Nephron (organoid): ENCODE measurements around the gene PSMD2.
A peak's percentile ranks its signal among the peaks of the same experiment; 100 is the strongest.

Experiments used
- H3K27ac Mint-ChIP-seq, 3 experiments: 2 replicates each; pipeline ENCODE4 v1.8.0; 2020; ENCODE audit warnings: mixed read lengths in 3 of 3, mild to moderate bottlenecking in 2 of 3, moderate library complexity in 1 of 3
- H3K27me3 Mint-ChIP-seq: 2 replicates; pipeline ENCODE4 v1.8.0; 2021; ENCODE audit warnings: low read depth, mild to moderate bottlenecking, moderate library complexity, mixed read lengths
- H3K36me3 Mint-ChIP-seq: 2 replicates; pipeline ENCODE4 v1.8.0; 2020; ENCODE audit warnings: low read depth, mixed read lengths
- H3K4me1 Mint-ChIP-seq: 2 replicates; pipeline ENCODE4 v1.8.0; 2020; ENCODE audit warnings: mixed read lengths
- H3K4me3 Mint-ChIP-seq, 3 experiments: 2 replicates each; pipeline ENCODE4 v1.8.0; 2020; ENCODE audit warnings: mild to moderate bottlenecking in 3 of 3, mixed read lengths in 3 of 3, moderate library complexity in 2 of 3
- H3K9me3 Mint-ChIP-seq: 2 replicates; pipeline ENCODE4 v1.8.0; 2020; ENCODE audit warnings: mixed read lengths
- CTCF ChIP-seq, 3 experiments: fragments of 200-600 bp; sonication (generic); IDR thresholded peaks; one replicate each; pipeline ENCODE4 v1.5.0; 2021; ENCODE audit warnings: antibody characterized with exemption in 3 of 3; ENCODE audit not compliant: unreplicated experiment in 3 of 3

The PSMD2 gene

GRCh38 chr3:184300378-184300720 is 1.3 kb downstream of the PSMD2 start:
- Mint-ChIP-seq H3K4me1 (peaks cover 14% of the 10 kb centered on the region), H3K36me3 (peaks cover 47% of the 10 kb centered on the region), H3K27me3 (peaks cover 7% of the 10 kb centered on the region), H3K4me3 (peak overlapping the region; percentile 99), H3K27ac (peak overlapping the region in 2 of 3 experiments; percentile 67 to 92), H3K9me3 (no peaks in the 10 kb centered on the region)
- no peak for TF ChIP-seq CTCF (IDR thresholded peaks at IDR 0.05; ENCODE audit: unreplicated experiment in 3 of 3)

GRCh38 chr3:184305577-184305976 is 6.5 kb downstream of the PSMD2 start:
- no peak overlapping the region for H3K4me3 Mint-ChIP-seq
- no peaks in the 10 kb centered on the region for H3K9me3 Mint-ChIP-seq
- H3K4me1 Mint-ChIP-seq = peaks cover 3% of the 10 kb centered on the region
- peak; percentile 29 to 47 (median 35) for TF ChIP-seq CTCF (IDR thresholded peaks at IDR 0.05; ENCODE audit: unreplicated experiment in 3 of 3)
- H3K27ac Mint-ChIP-seq = no peak overlapping the region
- H3K36me3 Mint-ChIP-seq = peaks cover 85% of the 10 kb centered on the region
- no peaks in the 10 kb centered on the region for H3K27me3 Mint-ChIP-seq

GRCh38 chr3:184306341-184306972 is 7.4 kb downstream of the PSMD2 start:
- no peak overlapping the region for H3K4me3 Mint-ChIP-seq
- H3K27ac Mint-ChIP-seq = no peak overlapping the region
- H3K4me1 Mint-ChIP-seq = no peaks in the 10 kb centered on the region
- no peaks in the 10 kb centered on the region for H3K27me3 Mint-ChIP-seq
- H3K9me3 Mint-ChIP-seq = no peaks in the 10 kb centered on the region
- TF ChIP-seq CTCF (IDR thresholded peaks at IDR 0.05; ENCODE audit: unreplicated experiment in 3 of 3) = no peak
- peaks cover 80% of the 10 kb centered on the region for H3K36me3 Mint-ChIP-seq

GRCh38 chr3:184307915-184308314 is 8.9 kb downstream of the PSMD2 start:
- no peak overlapping the region for H3K4me3 Mint-ChIP-seq
- H3K27me3 Mint-ChIP-seq = no peaks in the 10 kb centered on the region
- no peaks in the 10 kb centered on the region for H3K9me3 Mint-ChIP-seq
- no peak for TF ChIP-seq CTCF (IDR thresholded peaks at IDR 0.05; ENCODE audit: unreplicated experiment in 3 of 3)
- peaks cover 65% of the 10 kb centered on the region for H3K36me3 Mint-ChIP-seq
- no peak overlapping the region for H3K27ac Mint-ChIP-seq
- no peaks in the 10 kb centered on the region for H3K4me1 Mint-ChIP-seq

GRCh38 chr3:184308744-184309143 is 9.7 kb downstream of the PSMD2 start:
- Mint-ChIP-seq H3K27ac (no peak overlapping the region), H3K9me3 (no peaks in the 10 kb centered on the region), H3K4me1 (no peaks in the 10 kb centered on the region), H3K27me3 (no peaks in the 10 kb centered on the region), H3K36me3 (peaks cover 57% of the 10 kb centered on the region), H3K4me3 (no peak overlapping the region)
- no peak for TF ChIP-seq CTCF (IDR thresholded peaks at IDR 0.05; ENCODE audit: unreplicated experiment in 3 of 3)

- H3K4me1 Mint-ChIP-seq = peaks cover 6% of the 10 kb centered on the region
Observed at GRCh38 chr3:184311633-184312032, 12.6 kb downstream of the PSMD2 start.

More at GRCh38 chr3:184311633-184312032, 12.6 kb downstream of the PSMD2 start:
- H3K9me3 Mint-ChIP-seq = no peaks in the 10 kb centered on the region
- H3K36me3 Mint-ChIP-seq = peaks cover 33% of the 10 kb centered on the region
- peak overlapping the region; percentile 61 to 67 (median 64) for H3K4me3 Mint-ChIP-seq
- peak overlapping the region in 2 of 3 experiments; percentile 1 to 18 for H3K27ac Mint-ChIP-seq
- no peak for TF ChIP-seq CTCF (IDR thresholded peaks at IDR 0.05; ENCODE audit: unreplicated experiment in 3 of 3)
- no peaks in the 10 kb centered on the region for H3K27me3 Mint-ChIP-seq
